Mononuclear cell (primary cell): ENCODE measurements around the gene CMTM5. TPM values are rescaled to one million over a fixed set of nuclear protein-coding genes. Genes with fewer than 3 reads are reported as not detected.
"Not testable (repeated sequence)": the region's sequence is repeated elsewhere in the genome, so short reads cannot be mapped to it uniquely, and the experiment has no call there.

Experiments
- H3K27me3 ChIP-seq: 2 replicates; pipeline ENCODE4 v1.6.0; 2011; ENCODE audit warnings: low read length, control low read depth; ENCODE audit not compliant: insufficient read depth
- H3K4me1 ChIP-seq: 2 replicates; pipeline ENCODE4 v1.5.1; 2011; ENCODE audit warnings: mild to moderate bottlenecking, low read length, control low read depth; ENCODE audit not compliant: insufficient read depth
- H3K4me3 ChIP-seq: 2 replicates; pipeline ENCODE4 v1.5.1; 2011; ENCODE audit warnings: mild to moderate bottlenecking, low read length, moderate library complexity
- H3K9me3 ChIP-seq: 2 replicates; pipeline ENCODE4 v1.5.1; 2011; ENCODE audit warnings: low read depth, mild to moderate bottlenecking, control low read depth, low read length
- total RNA-seq: library from RNA; depleted of rRNA; stranded (reverse); fragments of >200 nt; gene quantifications from one replicate; pipeline ENCODE4 v1.2.3, GENCODE V29; 2012

The CMTM5 gene
- total RNA-seq, 1 donor: 22.0 TPM

GRCh38 chr14:23380197-23380914 lies 3.5 kb downstream of the CMTM5 start:
- Histone ChIP-seq H3K4me1 (no peaks in the 10 kb centered on the region), H3K9me3 (no peaks in the 10 kb centered on the region), H3K4me3 (no peak overlapping the region), H3K27me3 (no peaks in the 10 kb centered on the region)

GRCh38 chr14:23380976-23381375 lies 4.1 kb downstream of the CMTM5 start:
- no peaks in the 10 kb centered on the region for H3K9me3 ChIP-seq
- H3K4me1 ChIP-seq: no peaks in the 10 kb centered on the region
- H3K4me3 ChIP-seq: no peak overlapping the region
- H3K27me3 ChIP-seq: no peaks in the 10 kb centered on the region

GRCh38 chr14:23381871-23382270 lies 5.0 kb downstream of the CMTM5 start:
- H3K4me1 ChIP-seq: no peaks in the 10 kb centered on the region
- no peak overlapping the region for H3K4me3 ChIP-seq
- no peaks in the 10 kb centered on the region for H3K9me3 ChIP-seq
- H3K27me3 ChIP-seq: no peaks in the 10 kb centered on the region

- no peaks in the 10 kb centered on the region for H3K4me1 ChIP-seq
- H3K9me3 ChIP-seq: no peaks in the 10 kb centered on the region
- H3K27me3 ChIP-seq: no peaks in the 10 kb centered on the region
- no peak overlapping the region for H3K4me3 ChIP-seq
Observed at GRCh38 chr14:23382276-23382675, 5.4 kb downstream of the CMTM5 start.

GRCh38 chr14:23382731-23383440 lies 6.0 kb downstream of the CMTM5 start:
- H3K9me3 ChIP-seq: no peaks in the 10 kb centered on the region
- H3K4me1 ChIP-seq: no peaks in the 10 kb centered on the region
- H3K4me3 ChIP-seq: no peak overlapping the region
- no peaks in the 10 kb centered on the region for H3K27me3 ChIP-seq

GRCh38 chr14:23384364-23385080 lies 7.7 kb downstream of the CMTM5 start:
- Histone ChIP-seq H3K9me3 (no peaks in the 10 kb centered on the region), H3K4me3 (no peak overlapping the region), H3K4me1 (no peaks in the 10 kb centered on the region)

GRCh38 chr14:23385244-23385641 lies 8.4 kb downstream of the CMTM5 start:
- H3K4me3 ChIP-seq: no peak overlapping the region
- H3K4me1 ChIP-seq: no peaks in the 10 kb centered on the region
- no peaks in the 10 kb centered on the region for H3K9me3 ChIP-seq
- H3K27me3 ChIP-seq: no peaks in the 10 kb centered on the region

More at GRCh38 chr14:23384364-23385080, 7.7 kb downstream of the CMTM5 start:
- H3K27me3 ChIP-seq: no peaks in the 10 kb centered on the region

GRCh38 chr14:23385642-23386265 lies 8.9 kb downstream of the CMTM5 start:
- H3K9me3 ChIP-seq: no peaks in the 10 kb centered on the region
- H3K27me3 ChIP-seq: no peaks in the 10 kb centered on the region
- no peaks in the 10 kb centered on the region for H3K4me1 ChIP-seq
- no peak overlapping the region for H3K4me3 ChIP-seq

- not testable (repeated sequence) for H3K4me3 ChIP-seq, H3K4me1 ChIP-seq, H3K27me3 ChIP-seq, H3K9me3 ChIP-seq
Observed at GRCh38 chr14:23386266-23386657, 9.4 kb downstream of the CMTM5 start.

- Histone ChIP-seq H3K4me3 (no peak overlapping the region), H3K9me3 (no peaks in the 10 kb centered on the region), H3K4me1 (no peaks in the 10 kb centered on the region), H3K27me3 (no peaks in the 10 kb centered on the region)
Observed at GRCh38 chr14:23386999-23387398, 10.2 kb downstream of the CMTM5 start.

- no peaks in the 10 kb centered on the region for H3K9me3 ChIP-seq
- no peaks in the 10 kb centered on the region for H3K27me3 ChIP-seq
- H3K4me3 ChIP-seq: no peak overlapping the region
- H3K4me1 ChIP-seq: no peaks in the 10 kb centered on the region
Observed at GRCh38 chr14:23387916-23388882, 11.4 kb downstream of the CMTM5 start.

GRCh38 chr14:23388996-23389395 lies 12.2 kb downstream of the CMTM5 start:
- Histone ChIP-seq H3K9me3 (no peaks in the 10 kb centered on the region), H3K4me1 (no peaks in the 10 kb centered on the region), H3K4me3 (no peak overlapping the region), H3K27me3 (no peaks in the 10 kb centered on the region)

- Histone ChIP-seq H3K4me1 (no peaks in the 10 kb centered on the region), H3K9me3 (no peaks in the 10 kb centered on the region), H3K27me3 (no peaks in the 10 kb centered on the region), H3K4me3 (no peak overlapping the region)
Observed at GRCh38 chr14:23389396-23389795, 12.6 kb downstream of the CMTM5 start.

GRCh38 chr14:23389871-23390270 lies 13.0 kb downstream of the CMTM5 start:
- H3K4me3 ChIP-seq, H3K4me1 ChIP-seq, H3K9me3 ChIP-seq, H3K27me3 ChIP-seq: not testable (repeated sequence)
